HEK293 (cell line): ENCODE measurements around the gene FNDC10.

ENCODE experiments used
- BCL11A ChIP-seq: fragments of 450-650 bp; formaldehyde crosslinking; IDR thresholded peaks from 2 replicates; pipeline ENCODE4 v1.5.1; 2016; ENCODE audit warnings: low read depth, missing biosample characterization, missing genetic modification characterization
- BCL11B ChIP-seq: fragments of 450-650 bp; formaldehyde crosslinking; IDR thresholded peaks from 2 replicates; pipeline ENCODE4 v1.5.1; 2016; ENCODE audit warnings: low read depth, missing biosample characterization, missing genetic modification characterization
- EGR2 ChIP-seq: fragments of 450-650 bp; formaldehyde crosslinking; IDR thresholded peaks from 2 replicates; pipeline ENCODE4 v1.5.1; 2016; ENCODE audit warnings: low read depth, missing biosample characterization, missing genetic modification characterization
- KLF10 ChIP-seq: fragments of 450-650 bp; IDR thresholded peaks from 2 replicates; pipeline ENCODE4 v1.5.1; 2018; ENCODE audit warnings: missing biosample characterization, mild to moderate bottlenecking, missing genetic modification characterization
- OVOL3 ChIP-seq: fragments of 450-650 bp; formaldehyde crosslinking; IDR thresholded peaks from 2 replicates; pipeline ENCODE4 v1.5.1; 2016; ENCODE audit warnings: missing biosample characterization, missing genetic modification characterization
- RBAK ChIP-seq: fragments of 450-650 bp; formaldehyde crosslinking; IDR thresholded peaks from 2 replicates; pipeline ENCODE4 v1.5.1; 2016; ENCODE audit warnings: missing biosample characterization, missing genetic modification characterization
- SP2 ChIP-seq: fragments of 450-650 bp; formaldehyde crosslinking; IDR thresholded peaks from 2 replicates; pipeline ENCODE4 v1.5.1; 2016; ENCODE audit warnings: missing biosample characterization, missing genetic modification characterization
- ZBTB7A ChIP-seq: fragments of 450-650 bp; formaldehyde crosslinking; IDR thresholded peaks from 2 replicates; pipeline ENCODE4 v1.5.1; 2016; ENCODE audit warnings: low read depth, missing biosample characterization, missing genetic modification characterization
- ZNF121 ChIP-seq: fragments of 450-650 bp; formaldehyde crosslinking; IDR thresholded peaks from 2 replicates; pipeline ENCODE4 v1.5.1; 2016; ENCODE audit warnings: missing biosample characterization, missing genetic modification characterization
- ZNF133 ChIP-seq: fragments of 450-650 bp; formaldehyde crosslinking; IDR thresholded peaks from 2 replicates; pipeline ENCODE4 v1.5.1; 2016; ENCODE audit warnings: missing biosample characterization, missing genetic modification characterization
- ZNF140 ChIP-seq: fragments of 450-650 bp; formaldehyde crosslinking; IDR thresholded peaks from 2 replicates; pipeline ENCODE4 v1.5.1; 2016; ENCODE audit warnings: missing biosample characterization, missing genetic modification characterization
- ZNF146 ChIP-seq: fragments of 450-650 bp; formaldehyde crosslinking; IDR thresholded peaks from 2 replicates; pipeline ENCODE4 v1.5.1; 2016; ENCODE audit warnings: missing biosample characterization, missing genetic modification characterization
- ZNF169 ChIP-seq: fragments of 450-650 bp; formaldehyde crosslinking; IDR thresholded peaks from 2 replicates; pipeline ENCODE4 v1.5.1; 2016; ENCODE audit warnings: missing biosample characterization, missing genetic modification characterization
- ZNF211 ChIP-seq: fragments of 450-650 bp; formaldehyde crosslinking; IDR thresholded peaks from 2 replicates; pipeline ENCODE4 v1.5.1; 2016; ENCODE audit warnings: low read depth, missing biosample characterization, missing genetic modification characterization
- ZNF311 ChIP-seq: fragments of 450-650 bp; formaldehyde crosslinking; IDR thresholded peaks from 2 replicates; pipeline ENCODE4 v1.5.1; 2017; ENCODE audit warnings: missing biosample characterization, missing genetic modification characterization, borderline replicate concordance
- ZNF350 ChIP-seq: fragments of 450-650 bp; formaldehyde crosslinking; IDR thresholded peaks from 2 replicates; pipeline ENCODE4 v1.5.0; 2017; ENCODE audit warnings: missing biosample characterization, mild to moderate bottlenecking, missing genetic modification characterization
- ZNF354C ChIP-seq: fragments of 450-650 bp; formaldehyde crosslinking; IDR thresholded peaks from 2 replicates; pipeline ENCODE4 v1.5.1; 2016; ENCODE audit warnings: missing biosample characterization, missing genetic modification characterization, low read depth, borderline replicate concordance
- ZNF391 ChIP-seq: fragments of 450-650 bp; formaldehyde crosslinking; IDR thresholded peaks from 2 replicates; pipeline ENCODE4 v1.5.1; 2016; ENCODE audit warnings: low read depth, missing biosample characterization, missing genetic modification characterization, borderline replicate concordance
- ZNF416 ChIP-seq: fragments of 450-650 bp; formaldehyde crosslinking; IDR thresholded peaks from 2 replicates; pipeline ENCODE4 v1.5.1; 2016; ENCODE audit warnings: missing biosample characterization, missing genetic modification characterization
- ZNF514 ChIP-seq: fragments of 450-650 bp; formaldehyde crosslinking; IDR thresholded peaks from 2 replicates; pipeline ENCODE4 v1.5.1; 2016; ENCODE audit warnings: missing biosample characterization, missing genetic modification characterization
- ZNF544 ChIP-seq: fragments of 450-650 bp; formaldehyde crosslinking; IDR thresholded peaks from 2 replicates; pipeline ENCODE4 v1.5.0; 2017; ENCODE audit warnings: missing biosample characterization, missing genetic modification characterization
- ZNF555 ChIP-seq: fragments of 450-650 bp; formaldehyde crosslinking; conservative IDR thresholded peaks from 2 replicates; pipeline ENCODE4 v1.5.1; 2017; ENCODE audit warnings: missing biosample characterization, mild to moderate bottlenecking, missing genetic modification characterization, inconsistent platforms
- ZNF626 ChIP-seq: fragments of 450-650 bp; sonication (Bioruptor Pico); formaldehyde crosslinking; IDR thresholded peaks from 2 replicates; pipeline ENCODE4 v1.5.1; 2018; ENCODE audit warnings: missing biosample characterization, missing genetic modification characterization, inconsistent platforms
- ZNF843 ChIP-seq: fragments of 450-650 bp; formaldehyde crosslinking; IDR thresholded peaks from 2 replicates; pipeline ENCODE4 v1.5.1; 2016; ENCODE audit warnings: missing biosample characterization, missing genetic modification characterization
- ZSCAN16 ChIP-seq: fragments of 450-650 bp; formaldehyde crosslinking; IDR thresholded peaks from 2 replicates; pipeline ENCODE4 v1.5.1; 2016; ENCODE audit warnings: missing biosample characterization, missing genetic modification characterization
- TF ChIP-seq, protein P1 (sequence below): fragments of 450-650 bp; formaldehyde crosslinking; IDR thresholded peaks from 2 replicates; pipeline ENCODE4 v1.5.1; 2016; ENCODE audit warnings: missing biosample characterization, missing genetic modification characterization
- TF ChIP-seq, protein P2 (sequence below): fragments of 450-650 bp; formaldehyde crosslinking; IDR thresholded peaks from 2 replicates; pipeline ENCODE4 v1.5.1; 2016; ENCODE audit warnings: missing biosample characterization, missing genetic modification characterization
- TF ChIP-seq, protein P3 (sequence below): fragments of 450-650 bp; formaldehyde crosslinking; IDR thresholded peaks from 2 replicates; pipeline ENCODE4 v1.5.1; 2016; ENCODE audit warnings: missing biosample characterization, missing genetic modification characterization
- TF ChIP-seq, protein P4 (sequence below): fragments of 450-650 bp; formaldehyde crosslinking; optimal IDR thresholded peaks from 2 replicates; pipeline ENCODE3; 2016; ENCODE audit warnings: missing biosample characterization, mild to moderate bottlenecking, missing genetic modification characterization
- TF ChIP-seq, protein P5 (sequence below): fragments of 450-650 bp; formaldehyde crosslinking; IDR thresholded peaks from 2 replicates; pipeline ENCODE4; 2016; ENCODE audit warnings: missing biosample characterization, missing genetic modification characterization
- TF ChIP-seq, protein P6 (sequence below): fragments of 450-650 bp; formaldehyde crosslinking; IDR thresholded peaks from 2 replicates; pipeline ENCODE4 v1.5.1; 2017; ENCODE audit warnings: missing biosample characterization, missing genetic modification characterization

Gene FNDC10

DNA sequence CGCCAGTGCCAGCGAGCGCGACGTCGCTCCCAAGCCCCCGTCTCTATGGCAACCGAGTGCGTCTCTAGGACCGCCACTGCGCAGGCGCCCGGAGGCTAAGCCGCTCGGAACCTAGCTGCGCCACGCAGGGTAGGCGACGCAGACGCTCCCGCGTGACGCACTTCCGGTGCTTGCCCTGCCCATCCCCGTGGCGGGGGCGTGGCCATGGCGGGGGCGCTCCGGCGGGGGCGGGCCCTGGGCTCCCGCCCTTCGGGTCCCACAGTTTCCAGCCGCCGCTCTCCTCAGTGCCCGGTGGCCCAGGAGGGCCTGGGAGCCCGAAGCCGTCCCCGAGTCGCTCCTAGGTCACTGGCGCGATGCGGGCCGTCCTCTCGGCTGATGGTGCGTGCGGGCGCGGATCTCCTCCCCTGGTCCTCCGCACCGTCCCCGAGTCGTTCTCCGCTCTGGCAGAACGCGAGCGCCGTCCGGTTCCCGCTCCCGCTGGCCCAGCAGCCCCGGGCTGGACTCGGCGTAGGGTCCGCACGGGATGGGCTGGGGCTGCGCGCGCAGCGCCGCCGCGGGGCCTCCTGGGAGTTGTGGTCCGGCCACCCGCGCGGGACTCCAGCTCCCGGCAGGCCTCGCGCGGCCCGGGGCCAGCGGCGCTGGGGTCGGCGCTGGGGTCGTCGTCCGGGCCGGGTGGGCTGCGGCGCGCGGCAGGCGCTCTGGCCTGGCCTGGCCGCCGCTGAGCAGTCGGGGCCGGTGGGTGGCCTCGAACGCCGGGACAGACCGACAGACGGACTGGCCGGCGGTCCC lies 15.5 kb upstream of the FNDC10 start, which contains the start of gene MIB2 (continued):
- TF ChIP-seq, protein P1, sequence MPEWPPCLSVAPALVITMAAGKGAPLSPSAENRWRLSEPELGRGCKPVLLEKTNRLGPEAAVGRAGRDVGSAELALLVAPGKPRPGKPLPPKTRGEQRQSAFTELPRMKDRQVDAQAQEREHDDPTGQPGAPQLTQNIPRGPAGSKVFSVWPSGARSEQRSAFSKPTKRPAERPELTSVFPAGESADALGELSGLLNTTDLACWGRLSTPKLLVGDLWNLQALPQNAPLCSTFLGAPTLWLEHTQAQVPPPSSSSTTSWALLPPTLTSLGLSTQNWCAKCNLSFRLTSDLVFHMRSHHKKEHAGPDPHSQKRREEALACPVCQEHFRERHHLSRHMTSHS (tag by site-specific recombination): no peak
- TF ChIP-seq ZNF121: no peak
- TF ChIP-seq, protein P2, sequence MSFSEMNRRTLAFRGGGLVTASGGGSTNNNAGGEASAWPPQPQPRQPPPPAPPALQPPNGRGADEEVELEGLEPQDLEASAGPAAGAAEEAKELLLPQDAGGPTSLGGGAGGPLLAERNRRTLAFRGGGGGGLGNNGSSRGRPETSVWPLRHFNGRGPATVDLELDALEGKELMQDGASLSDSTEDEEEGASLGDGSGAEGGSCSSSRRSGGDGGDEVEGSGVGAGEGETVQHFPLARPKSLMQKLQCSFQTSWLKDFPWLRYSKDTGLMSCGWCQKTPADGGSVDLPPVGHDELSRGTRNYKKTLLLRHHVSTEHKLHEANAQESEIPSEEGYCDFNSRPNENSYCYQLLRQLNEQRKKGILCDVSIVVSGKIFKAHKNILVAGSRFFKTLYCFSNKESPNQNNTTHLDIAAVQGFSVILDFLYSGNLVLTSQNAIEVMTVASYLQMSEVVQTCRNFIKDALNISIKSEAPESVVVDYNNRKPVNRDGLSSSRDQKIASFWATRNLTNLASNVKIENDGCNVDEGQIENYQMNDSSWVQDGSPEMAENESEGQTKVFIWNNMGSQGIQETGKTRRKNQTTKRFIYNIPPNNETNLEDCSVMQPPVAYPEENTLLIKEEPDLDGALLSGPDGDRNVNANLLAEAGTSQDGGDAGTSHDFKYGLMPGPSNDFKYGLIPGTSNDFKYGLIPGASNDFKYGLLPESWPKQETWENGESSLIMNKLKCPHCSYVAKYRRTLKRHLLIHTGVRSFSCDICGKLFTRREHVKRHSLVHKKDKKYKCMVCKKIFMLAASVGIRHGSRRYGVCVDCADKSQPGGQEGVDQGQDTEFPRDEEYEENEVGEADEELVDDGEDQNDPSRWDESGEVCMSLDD (tag by site-specific recombination): 0 out of 2 replicates have a peak, but pooled peaks have one; percentile 57
- no peak for TF ChIP-seq ZNF350 (tag by site-specific recombination)
- TF ChIP-seq ZNF311 (tag by site-specific recombination): no peak
- TF ChIP-seq ZSCAN16 (tag by site-specific recombination): 0 out of 2 replicates have a peak, but pooled peaks have one; percentile 42
- TF ChIP-seq ZNF140: no peak
- no peak for TF ChIP-seq ZNF211
- TF ChIP-seq KLF10 (tag by site-specific recombination): peak; percentile 85
- peak; percentile 93 for TF ChIP-seq BCL11B
- peak; percentile 94 for TF ChIP-seq ZBTB7A
- peak; percentile 71; the same call in 1 of the 2 replicates for TF ChIP-seq ZNF843 (tag by site-specific recombination)
- no peak for TF ChIP-seq ZNF544 (tag by site-specific recombination)
- TF ChIP-seq OVOL3: 0 out of 2 replicates have a peak, but pooled peaks have one; percentile 18
- TF ChIP-seq, protein P3, sequence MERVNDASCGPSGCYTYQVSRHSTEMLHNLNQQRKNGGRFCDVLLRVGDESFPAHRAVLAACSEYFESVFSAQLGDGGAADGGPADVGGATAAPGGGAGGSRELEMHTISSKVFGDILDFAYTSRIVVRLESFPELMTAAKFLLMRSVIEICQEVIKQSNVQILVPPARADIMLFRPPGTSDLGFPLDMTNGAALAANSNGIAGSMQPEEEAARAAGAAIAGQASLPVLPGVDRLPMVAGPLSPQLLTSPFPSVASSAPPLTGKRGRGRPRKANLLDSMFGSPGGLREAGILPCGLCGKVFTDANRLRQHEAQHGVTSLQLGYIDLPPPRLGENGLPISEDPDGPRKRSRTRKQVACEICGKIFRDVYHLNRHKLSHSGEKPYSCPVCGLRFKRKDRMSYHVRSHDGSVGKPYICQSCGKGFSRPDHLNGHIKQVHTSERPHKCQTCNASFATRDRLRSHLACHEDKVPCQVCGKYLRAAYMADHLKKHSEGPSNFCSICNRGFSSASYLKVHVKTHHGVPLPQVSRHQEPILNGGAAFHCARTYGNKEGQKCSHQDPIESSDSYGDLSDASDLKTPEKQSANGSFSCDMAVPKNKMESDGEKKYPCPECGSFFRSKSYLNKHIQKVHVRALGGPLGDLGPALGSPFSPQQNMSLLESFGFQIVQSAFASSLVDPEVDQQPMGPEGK (tag by site-specific recombination): peak; percentile 99
- peak; percentile 82; the same call in 1 of the 2 replicates for TF ChIP-seq BCL11A (tag by site-specific recombination)
- no peak for TF ChIP-seq ZNF416 (tag by site-specific recombination)
- no peak for TF ChIP-seq RBAK (tag by site-specific recombination)
- TF ChIP-seq ZNF514 (tag by site-specific recombination): no peak
- peak; percentile 89 for TF ChIP-seq SP2 (tag by site-specific recombination)
- TF ChIP-seq EGR2 (tag by site-specific recombination): peak; percentile 91
- TF ChIP-seq, protein P4, sequence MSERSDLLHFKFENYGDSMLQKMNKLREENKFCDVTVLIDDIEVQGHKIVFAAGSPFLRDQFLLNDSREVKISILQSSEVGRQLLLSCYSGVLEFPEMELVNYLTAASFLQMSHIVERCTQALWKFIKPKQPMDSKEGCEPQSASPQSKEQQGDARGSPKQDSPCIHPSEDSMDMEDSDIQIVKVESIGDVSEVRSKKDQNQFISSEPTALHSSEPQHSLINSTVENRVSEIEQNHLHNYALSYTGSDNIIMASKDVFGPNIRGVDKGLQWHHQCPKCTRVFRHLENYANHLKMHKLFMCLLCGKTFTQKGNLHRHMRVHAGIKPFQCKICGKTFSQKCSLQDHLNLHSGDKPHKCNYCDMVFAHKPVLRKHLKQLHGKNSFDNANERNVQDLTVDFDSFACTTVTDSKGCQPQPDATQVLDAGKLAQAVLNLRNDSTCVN (tag by site-specific recombination): peak; percentile 94
- TF ChIP-seq, protein P5, sequence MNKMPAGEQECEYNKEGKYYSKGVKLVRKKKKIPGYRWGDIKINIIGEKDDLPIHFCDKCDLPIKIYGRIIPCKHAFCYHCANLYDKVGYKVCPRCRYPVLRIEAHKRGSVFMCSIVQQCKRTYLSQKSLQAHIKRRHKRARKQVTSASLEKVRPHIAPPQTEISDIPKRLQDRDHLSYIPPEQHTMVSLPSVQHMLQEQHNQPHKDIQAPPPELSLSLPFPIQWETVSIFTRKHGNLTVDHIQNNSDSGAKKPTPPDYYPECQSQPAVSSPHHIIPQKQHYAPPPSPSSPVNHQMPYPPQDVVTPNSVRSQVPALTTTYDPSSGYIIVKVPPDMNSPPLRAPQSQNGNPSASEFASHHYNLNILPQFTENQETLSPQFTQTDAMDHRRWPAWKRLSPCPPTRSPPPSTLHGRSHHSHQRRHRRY (tag by site-specific recombination): no peak
- no peak for TF ChIP-seq ZNF133 (tag by site-specific recombination)
- TF ChIP-seq, protein P6, sequence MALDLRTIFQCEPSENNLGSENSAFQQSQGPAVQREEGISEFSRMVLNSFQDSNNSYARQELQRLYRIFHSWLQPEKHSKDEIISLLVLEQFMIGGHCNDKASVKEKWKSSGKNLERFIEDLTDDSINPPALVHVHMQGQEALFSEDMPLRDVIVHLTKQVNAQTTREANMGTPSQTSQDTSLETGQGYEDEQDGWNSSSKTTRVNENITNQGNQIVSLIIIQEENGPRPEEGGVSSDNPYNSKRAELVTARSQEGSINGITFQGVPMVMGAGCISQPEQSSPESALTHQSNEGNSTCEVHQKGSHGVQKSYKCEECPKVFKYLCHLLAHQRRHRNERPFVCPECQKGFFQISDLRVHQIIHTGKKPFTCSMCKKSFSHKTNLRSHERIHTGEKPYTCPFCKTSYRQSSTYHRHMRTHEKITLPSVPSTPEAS: no peak
- no peak for TF ChIP-seq ZNF555
- no peak; the same call in 1 of the 2 replicates for TF ChIP-seq ZNF146 (tag by site-specific recombination)
- peak; percentile 94 for TF ChIP-seq ZNF391 (tag by site-specific recombination)
- TF ChIP-seq ZNF169 (tag by site-specific recombination): no peak
- TF ChIP-seq ZNF354C (tag by site-specific recombination): no peak
- TF ChIP-seq ZNF626 (tag by site-specific recombination): no peak
